Measurements from ENCODE around the gene CDK17.
A peak's percentile ranks its signal among the peaks of the same experiment; 100 is the strongest.

The CDK17 gene

DNA sequence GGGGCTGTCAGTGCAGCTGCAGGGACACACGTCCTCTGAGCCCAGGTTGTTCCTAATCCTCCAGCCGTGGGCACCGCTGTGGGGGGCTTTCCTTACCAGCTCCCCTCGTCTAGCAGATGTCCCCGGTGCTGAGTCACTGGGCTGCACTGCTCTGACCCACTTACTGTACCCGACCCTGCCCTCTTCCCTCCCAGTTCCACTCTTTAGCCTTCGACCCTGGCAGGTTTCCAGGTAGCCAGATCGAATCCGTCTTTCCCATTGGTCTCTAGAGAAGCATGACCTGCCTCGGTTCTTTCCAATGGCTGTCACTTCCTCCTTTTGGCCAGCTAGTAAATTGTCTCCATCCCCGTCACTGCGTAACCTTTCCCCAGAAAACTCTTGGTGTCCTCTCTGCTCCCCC, 157.6 kb downstream of the CDK17 start:
- no peak for TF ChIP-seq CTCF (conservative IDR thresholded peaks at IDR 0.05; ENCODE audit: control insufficient read depth, insufficient read depth, low read depth, low read length)
- H3K4me3 ChIP-seq (ENCODE audit: control insufficient read depth, low read depth, low read length): no peak overlapping the region
- DNase-seq (ENCODE audit: low read depth): no peak

GRCh38 chr12:96241846-96242256, 158.4 kb downstream of the CDK17 start:
- no peak overlapping the region for H3K4me3 ChIP-seq (ENCODE audit: control insufficient read depth, low read depth, low read length)
- DNase-seq (ENCODE audit: low read depth): peak; percentile 89

GRCh38 chr12:96241431-96241830, 158.8 kb downstream of the CDK17 start:
- no peak for DNase-seq (ENCODE audit: low read depth)
- TF ChIP-seq CTCF (conservative IDR thresholded peaks at IDR 0.05; ENCODE audit: control insufficient read depth, insufficient read depth, low read depth, low read length): no peak
- H3K4me3 ChIP-seq (ENCODE audit: control insufficient read depth, low read depth, low read length): no peak overlapping the region

More at GRCh38 chr12:96241846-96242256, 158.4 kb downstream of the CDK17 start:
- no peak for TF ChIP-seq CTCF (conservative IDR thresholded peaks at IDR 0.05; ENCODE audit: control insufficient read depth, insufficient read depth, low read depth, low read length)

DNA sequence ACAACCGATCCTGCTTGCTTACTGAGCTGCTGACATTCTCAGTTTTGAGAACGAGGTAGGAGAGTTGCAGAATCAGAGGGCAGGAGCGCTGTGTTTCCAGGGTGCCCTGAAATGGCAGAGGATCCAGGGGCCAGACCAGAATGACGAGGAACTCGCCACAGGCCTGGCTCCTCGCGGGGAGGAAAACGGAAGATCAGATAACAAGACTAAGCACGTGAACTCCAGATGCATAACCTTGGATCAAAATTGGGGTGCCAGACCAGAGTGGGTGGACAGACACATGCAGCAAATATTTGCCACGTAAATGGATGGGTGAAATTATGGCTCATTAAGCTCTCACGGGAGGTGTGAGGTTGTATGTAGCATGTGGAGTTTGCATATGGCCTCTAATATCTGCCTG, 159.6 kb downstream of the CDK17 start:
- no peak for TF ChIP-seq CTCF (conservative IDR thresholded peaks at IDR 0.05; ENCODE audit: control insufficient read depth, insufficient read depth, low read depth, low read length)
- no peak overlapping the region for H3K4me3 ChIP-seq (ENCODE audit: control insufficient read depth, low read depth, low read length)
- DNase-seq (ENCODE audit: low read depth): peak; percentile 67

- peak; percentile 86 for DNase-seq (ENCODE audit: low read depth)
- H3K4me3 ChIP-seq (ENCODE audit: control insufficient read depth, low read depth, low read length): no peak overlapping the region
- no peak for TF ChIP-seq CTCF (conservative IDR thresholded peaks at IDR 0.05; ENCODE audit: control insufficient read depth, insufficient read depth, low read depth, low read length)
Measured at GRCh38 chr12:96239711-96240635, 160.3 kb downstream of the CDK17 start.

- no peak for TF ChIP-seq CTCF (conservative IDR thresholded peaks at IDR 0.05; ENCODE audit: control insufficient read depth, insufficient read depth, low read depth, low read length)
- H3K4me3 ChIP-seq (ENCODE audit: control insufficient read depth, low read depth, low read length): no peak overlapping the region
- no peak for DNase-seq (ENCODE audit: low read depth)
Measured at GRCh38 chr12:96238336-96239047, 161.7 kb downstream of the CDK17 start.
